LNCaP clone FGC (cell line): ENCODE data around the gene BORA.
"Not testable (repeated sequence)": the region's sequence is repeated elsewhere in the genome, so short reads cannot be mapped to it uniquely, and the experiment has no call there.

ENCODE experiments used
- DNase-seq: peaks from one replicate; pipeline ENCODE4 v3.0.0-alpha.2; 2011; ENCODE audit warnings: low read depth
- H3K4me3 ChIP-seq: 2 replicates; pipeline ENCODE4 v1.5.1; 2011; ENCODE audit warnings: mild to moderate bottlenecking, low read depth, low read length, control low read depth
- TF ChIP-seq, protein P1 (sequence below): IDR thresholded peaks from 2 replicates; pipeline ENCODE4 v1.5.1; 2012; ENCODE audit warnings: mild to moderate bottlenecking; ENCODE audit not compliant: control insufficient read depth, insufficient read depth; ENCODE audit errors: extremely low read depth

BORA gene

DNA sequence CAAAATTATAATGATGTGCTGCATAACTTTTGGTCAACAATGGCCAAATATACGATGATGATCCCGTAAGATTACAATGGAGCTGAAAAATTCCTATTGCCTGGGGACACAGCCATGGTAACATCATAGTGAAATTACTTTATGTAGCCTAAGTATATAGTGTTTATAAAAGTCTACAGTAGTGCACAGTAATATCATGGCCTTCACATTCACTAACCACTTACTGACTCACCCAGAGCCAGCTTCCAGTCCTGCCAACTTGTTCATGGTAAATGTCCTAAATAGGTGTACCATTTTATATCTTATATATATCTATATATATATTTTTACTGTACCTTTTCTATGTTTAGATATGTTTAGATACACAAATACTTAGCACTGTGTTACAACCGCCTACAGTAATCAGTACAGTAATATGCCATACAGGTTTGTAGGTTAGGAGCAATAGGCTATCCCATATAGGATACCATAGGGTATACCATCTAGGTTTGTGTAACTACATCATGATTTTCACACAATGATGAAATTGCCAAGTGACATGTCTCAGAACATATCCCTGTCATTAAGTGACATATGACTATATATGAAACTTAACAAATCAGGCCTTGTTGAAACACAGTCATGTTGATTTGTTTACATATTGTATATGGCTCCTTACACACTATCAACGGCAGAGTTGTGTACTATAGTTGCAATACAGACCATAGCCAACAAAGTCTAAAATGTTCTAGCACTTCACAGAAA lies 30.2 kb downstream of the BORA start:
- TF ChIP-seq, protein P1, sequence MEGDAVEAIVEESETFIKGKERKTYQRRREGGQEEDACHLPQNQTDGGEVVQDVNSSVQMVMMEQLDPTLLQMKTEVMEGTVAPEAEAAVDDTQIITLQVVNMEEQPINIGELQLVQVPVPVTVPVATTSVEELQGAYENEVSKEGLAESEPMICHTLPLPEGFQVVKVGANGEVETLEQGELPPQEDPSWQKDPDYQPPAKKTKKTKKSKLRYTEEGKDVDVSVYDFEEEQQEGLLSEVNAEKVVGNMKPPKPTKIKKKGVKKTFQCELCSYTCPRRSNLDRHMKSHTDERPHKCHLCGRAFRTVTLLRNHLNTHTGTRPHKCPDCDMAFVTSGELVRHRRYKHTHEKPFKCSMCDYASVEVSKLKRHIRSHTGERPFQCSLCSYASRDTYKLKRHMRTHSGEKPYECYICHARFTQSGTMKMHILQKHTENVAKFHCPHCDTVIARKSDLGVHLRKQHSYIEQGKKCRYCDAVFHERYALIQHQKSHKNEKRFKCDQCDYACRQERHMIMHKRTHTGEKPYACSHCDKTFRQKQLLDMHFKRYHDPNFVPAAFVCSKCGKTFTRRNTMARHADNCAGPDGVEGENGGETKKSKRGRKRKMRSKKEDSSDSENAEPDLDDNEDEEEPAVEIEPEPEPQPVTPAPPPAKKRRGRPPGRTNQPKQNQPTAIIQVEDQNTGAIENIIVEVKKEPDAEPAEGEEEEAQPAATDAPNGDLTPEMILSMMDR = no peak
- no peak for DNase-seq
- H3K4me3 ChIP-seq = no peak overlapping the region

DNA sequence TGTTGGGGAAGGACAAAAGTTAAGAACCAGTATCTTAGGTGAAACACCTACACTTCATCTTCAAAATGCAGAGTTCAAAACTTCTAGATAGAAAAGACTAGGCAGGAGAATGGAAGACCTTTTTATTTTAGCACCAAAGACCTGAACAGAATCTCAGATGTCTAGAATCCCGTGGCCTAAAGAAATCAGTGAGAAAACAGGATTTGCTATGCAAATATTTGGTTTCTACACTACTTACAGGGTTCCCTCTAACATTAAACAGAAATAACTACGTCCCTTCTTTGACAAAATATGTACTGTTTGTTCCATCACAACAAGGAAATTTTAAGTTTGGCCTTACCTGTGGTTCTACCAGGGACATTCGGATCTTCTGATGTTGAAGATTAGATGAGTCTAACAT lies 32.5 kb downstream of the BORA start:
- TF ChIP-seq, protein P1 = no peak
- H3K4me3 ChIP-seq = no peak overlapping the region
- no peak for DNase-seq

DNA sequence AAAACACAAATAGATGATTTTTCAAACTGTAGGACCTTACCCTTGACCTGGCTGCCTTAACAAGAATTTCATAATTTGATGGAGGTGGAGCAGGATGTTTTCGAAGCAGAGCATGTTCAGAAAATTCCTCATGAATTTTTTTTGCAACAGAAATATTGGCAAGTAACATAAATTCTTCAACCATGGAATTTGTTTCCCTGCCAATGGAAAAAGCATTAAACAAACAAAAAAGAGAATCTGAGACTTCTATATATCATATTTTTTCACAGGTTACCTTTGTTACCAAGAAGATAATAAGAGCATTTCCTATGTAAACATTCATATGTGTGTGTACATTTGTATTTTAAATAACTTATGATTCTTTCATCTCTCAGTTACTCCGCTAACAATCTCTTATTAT lies 35.7 kb downstream of the BORA start:
- DNase-seq = no peak
- TF ChIP-seq, protein P1 = no peak

DNA sequence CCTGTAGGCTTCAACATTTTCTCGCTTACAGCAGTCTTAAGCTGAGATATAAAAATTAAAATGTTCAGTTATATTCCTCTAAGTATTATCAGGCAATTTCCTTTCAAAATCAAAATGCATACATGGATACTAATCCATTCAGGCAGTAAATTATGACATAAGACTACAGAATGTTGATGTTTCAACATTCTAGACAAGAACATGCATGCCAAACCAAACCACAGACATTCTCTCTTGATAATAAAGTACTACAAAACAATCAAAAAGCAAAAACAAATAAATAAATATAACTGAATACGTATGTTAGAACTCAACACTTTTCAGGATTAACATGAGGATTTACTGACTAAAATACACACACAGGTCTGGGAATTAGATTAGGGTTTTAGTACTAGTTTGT lies 46.3 kb downstream of the BORA start:
- no peak for DNase-seq
- no peak overlapping the region for H3K4me3 ChIP-seq
- TF ChIP-seq, protein P1 = no peak

More for the DNA sequence above, 35.7 kb downstream of the BORA start:
- no peak overlapping the region for H3K4me3 ChIP-seq

DNA sequence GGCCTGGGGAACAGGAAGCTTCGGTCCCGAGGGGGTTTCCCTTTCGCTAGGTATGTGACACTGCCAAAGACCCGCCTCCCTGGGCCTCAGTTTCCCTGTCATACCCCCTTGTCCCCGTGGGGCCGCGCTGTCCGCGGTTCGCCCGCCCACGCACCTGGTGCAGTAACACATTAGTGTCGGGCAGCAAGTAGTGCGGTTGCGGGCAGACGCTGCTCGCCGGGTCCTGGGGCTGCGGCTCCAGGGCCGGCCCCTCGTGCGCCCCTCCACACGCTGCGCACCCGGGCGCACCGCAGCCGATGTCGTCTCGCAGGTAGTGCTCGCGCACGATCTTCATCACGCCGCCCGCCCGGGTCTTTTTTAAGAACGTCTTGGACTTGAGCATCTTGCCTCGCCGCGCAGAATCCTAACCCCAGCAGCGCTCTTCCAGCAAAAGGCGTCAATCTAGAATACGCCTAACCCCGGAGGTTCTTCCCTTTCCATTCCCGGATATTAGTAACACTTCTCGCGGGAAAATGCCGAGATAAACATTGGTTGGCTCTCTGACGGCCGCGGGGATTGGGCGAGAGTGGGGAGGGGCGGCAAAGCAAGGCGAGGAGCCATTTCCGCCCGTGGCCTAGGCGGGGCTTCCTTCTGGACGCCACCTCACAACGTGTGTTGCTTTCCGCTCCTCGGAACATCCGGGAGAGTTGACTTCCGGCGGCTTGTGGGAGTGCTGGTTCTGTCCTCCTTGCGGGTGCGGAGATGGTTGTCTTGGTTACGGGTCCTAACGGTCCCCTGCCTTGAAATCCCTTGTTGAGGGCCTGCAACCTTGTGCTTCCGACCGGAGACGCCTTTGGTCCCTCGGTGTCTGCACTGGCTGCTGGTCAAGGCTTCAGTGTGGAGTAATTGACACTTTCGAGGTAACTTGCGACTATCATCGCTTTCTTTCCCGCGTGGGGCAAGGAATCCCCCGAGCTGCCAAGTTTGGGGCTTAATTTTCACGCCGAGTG lies 54.0 kb downstream of the BORA start, which contains the start of the genes DIS3 and PIBF1:
DIS3 (minus strand) TSS at position 450 of the 989 bp plus-strand sequence; CDS start at position 382, 68 bp downstream.
PIBF1 (plus strand) TSS at position 683 of the 989 bp plus-strand sequence. CDS start 1,337 bp downstream, outside the sequence.
- TF ChIP-seq, protein P1 = no peak
- DNase-seq = peak; percentile 78
- H3K4me3 ChIP-seq = peak within 1 kb of the TSS; percentile 80

DNA sequence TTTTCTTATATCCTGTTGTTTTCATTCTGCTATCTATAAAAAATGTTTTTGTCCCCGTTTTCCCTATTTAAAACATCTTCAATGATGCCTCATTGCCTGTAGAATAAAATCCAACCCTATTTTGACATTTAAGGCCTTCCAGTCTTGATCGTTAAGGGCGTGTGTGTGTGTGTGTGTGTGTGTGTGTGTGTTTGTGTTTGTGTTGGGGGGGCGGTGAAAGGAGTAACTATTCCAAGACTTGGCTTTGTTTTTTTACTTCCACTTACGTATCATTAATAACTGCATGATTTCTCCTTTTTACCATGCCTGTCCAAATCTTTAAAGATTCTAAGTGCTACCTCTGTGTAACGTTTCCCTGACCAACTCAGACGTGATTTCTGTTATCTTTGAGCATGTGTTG lies 55.0 kb downstream of the BORA start:
- H3K4me3 ChIP-seq = peak overlapping the region; percentile 80
- TF ChIP-seq, protein P1 = no peak
- no peak for DNase-seq

DNA sequence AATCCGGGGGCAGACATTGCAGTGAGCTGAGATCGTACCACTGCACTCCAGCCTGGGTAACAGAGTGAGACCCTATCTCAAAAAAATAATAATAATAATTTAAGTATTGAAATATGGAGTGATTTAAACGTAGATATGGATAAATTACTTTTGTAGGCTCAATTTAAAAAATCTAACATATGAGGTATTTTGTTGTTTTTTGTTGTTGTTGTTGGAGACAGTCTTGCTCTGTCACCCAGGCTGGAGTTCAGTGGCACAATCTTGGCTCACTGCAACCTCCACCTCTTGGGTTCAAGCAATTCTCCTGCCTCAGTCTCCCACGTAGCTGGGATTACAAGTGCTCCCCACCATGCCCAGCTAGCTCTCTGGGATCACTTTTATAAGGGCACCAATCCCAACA lies 57.0 kb downstream of the BORA start:
- DNase-seq, H3K4me3 ChIP-seq: not testable (repeated sequence)
